ENCODE results near the gene EEF2. TPM values are rescaled to one million over a fixed set of nuclear protein-coding genes. Genes with fewer than 3 reads are reported as not detected.
"Not testable (repeated sequence)": the region's sequence is repeated elsewhere in the genome, so short reads cannot be mapped to it uniquely, and the experiment has no call there.

Gene EEF2
- total RNA-seq, 2 experiments from 2014 or later, result 3,340 to 3,392 TPM

GRCh38 chr19:3954107-3954506 lies 31.2 kb downstream of the EEF2 start:
- no peak for DNase-seq
- Mint-ChIP-seq H3K4me3 (no peak overlapping the region), H3K27me3 (no peaks in the 10 kb centered on the region), H3K9me3 (no peaks in the 10 kb centered on the region), H3K36me3 (no peaks in the 10 kb centered on the region), H3K4me1 (peaks cover 6% of the 10 kb centered on the region), H3K27ac (no peak overlapping the region)

- H3K9me3 Mint-ChIP-seq, DNase-seq, H3K4me1 Mint-ChIP-seq, H3K36me3 Mint-ChIP-seq, H3K27me3 Mint-ChIP-seq: not testable (repeated sequence)
- H3K4me3 Mint-ChIP-seq, result peak overlapping the region; percentile 56
- H3K27ac Mint-ChIP-seq, result peak overlapping the region; percentile 79
Measured at GRCh38 chr19:3952755-3953276, 32.4 kb downstream of the EEF2 start.

- H3K4me3 Mint-ChIP-seq, result peak overlapping the region; percentile 75
- H3K36me3 Mint-ChIP-seq, result no peaks in the 10 kb centered on the region
- H3K9me3 Mint-ChIP-seq, result no peaks in the 10 kb centered on the region
- H3K27me3 Mint-ChIP-seq, result no peaks in the 10 kb centered on the region
- peak overlapping the region; percentile 78 for H3K27ac Mint-ChIP-seq
- DNase-seq, result no peak
- peaks cover 6% of the 10 kb centered on the region for H3K4me1 Mint-ChIP-seq
Measured at GRCh38 chr19:3950871-3951861, 34.1 kb downstream of the EEF2 start.

GRCh38 chr19:3949997-3950859 lies 35.0 kb downstream of the EEF2 start:
- peak overlapping the region; percentile 43 for H3K4me3 Mint-ChIP-seq
- H3K36me3 Mint-ChIP-seq, result no peaks in the 10 kb centered on the region
- no peak overlapping the region for H3K27ac Mint-ChIP-seq
- DNase-seq, result no peak
- H3K27me3 Mint-ChIP-seq, result no peaks in the 10 kb centered on the region
- H3K9me3 Mint-ChIP-seq, result no peaks in the 10 kb centered on the region
- H3K4me1 Mint-ChIP-seq, result peaks cover 6% of the 10 kb centered on the region

DNA sequence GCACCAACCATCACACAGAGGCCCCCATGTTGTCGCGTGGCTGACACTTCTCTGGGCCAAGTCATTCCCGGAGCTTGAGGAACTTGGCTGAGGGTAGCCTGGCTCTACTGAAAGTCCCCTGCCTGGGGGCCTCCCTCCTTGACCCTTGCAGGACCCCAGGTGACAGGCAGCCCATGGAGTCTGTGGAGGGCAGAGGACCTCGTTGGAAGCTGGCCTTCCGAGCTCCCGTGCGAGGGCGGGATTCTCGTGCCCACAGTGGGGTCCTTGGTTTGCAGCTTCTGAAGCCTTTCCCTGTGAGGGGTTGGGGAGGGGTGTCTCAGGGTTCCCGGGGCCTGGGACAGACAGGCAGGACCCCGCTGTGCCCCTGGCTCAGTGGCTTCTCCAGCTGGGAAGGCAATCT lies 36.0 kb downstream of the EEF2 start:
- Mint-ChIP-seq H3K4me1 (peaks cover 6% of the 10 kb centered on the region), H3K4me3 (no peak overlapping the region), H3K27ac (no peak overlapping the region), H3K9me3 (no peaks in the 10 kb centered on the region), H3K27me3 (no peaks in the 10 kb centered on the region), H3K36me3 (no peaks in the 10 kb centered on the region)
- DNase-seq, result no peak

DNA sequence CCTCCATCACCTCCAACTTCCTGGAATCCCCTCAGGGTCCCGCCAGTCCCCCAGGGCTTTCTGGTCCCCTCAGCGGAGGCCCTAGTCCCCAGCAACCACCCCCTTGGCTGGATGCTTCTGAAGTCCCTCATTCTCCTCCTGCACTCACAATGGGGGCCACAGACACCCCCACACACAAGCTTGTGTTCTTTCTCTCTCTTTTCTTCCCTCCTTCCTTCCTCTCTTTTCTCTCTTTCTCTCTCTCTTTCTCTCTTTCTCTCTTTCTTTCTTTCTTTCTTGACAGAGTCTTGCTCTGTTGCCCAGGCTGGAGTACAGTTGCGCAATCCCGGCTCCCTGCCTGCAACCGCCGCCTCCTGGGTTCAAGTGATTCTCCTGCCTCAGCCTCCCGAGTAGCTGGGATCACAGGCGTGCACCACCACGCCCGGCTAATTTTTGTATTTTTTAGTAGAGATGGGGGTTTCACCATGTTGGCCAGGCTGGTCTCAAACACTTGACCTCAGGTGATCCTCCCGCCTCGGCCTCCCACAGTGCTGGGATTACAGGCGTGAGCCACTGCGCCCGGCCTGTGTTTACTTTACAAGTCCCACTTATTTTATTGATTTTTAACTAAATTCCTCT lies 37.8 kb downstream of the EEF2 start:
- H3K4me3 Mint-ChIP-seq, H3K9me3 Mint-ChIP-seq, DNase-seq, H3K27ac Mint-ChIP-seq, H3K27me3 Mint-ChIP-seq, H3K36me3 Mint-ChIP-seq, H3K4me1 Mint-ChIP-seq: not testable (repeated sequence)

DNA sequence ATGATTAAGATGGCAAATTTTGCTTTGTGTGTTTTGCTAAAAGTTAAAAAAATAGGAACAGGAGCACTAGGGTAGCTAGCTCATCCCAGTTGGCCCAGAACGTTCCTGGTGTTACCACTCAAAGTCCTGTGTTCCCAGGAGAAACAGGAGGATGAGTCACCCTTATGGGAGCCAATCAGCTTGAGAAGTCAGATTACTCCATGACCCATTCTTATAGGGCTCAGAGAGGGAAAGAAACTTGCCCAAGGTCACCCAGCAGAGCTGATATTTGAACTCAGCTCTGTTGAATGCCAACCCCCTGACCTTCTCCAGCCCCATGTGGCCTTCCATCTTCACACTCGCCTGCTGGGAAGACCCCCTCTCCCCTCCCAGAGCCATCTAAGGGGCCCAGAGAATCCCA lies 39.4 kb downstream of the EEF2 start:
- DNase-seq, result no peak
- Mint-ChIP-seq H3K4me1 (peaks cover under 1% of the 10 kb centered on the region), H3K4me3 (no peak overlapping the region), H3K36me3 (no peaks in the 10 kb centered on the region), H3K27me3 (no peaks in the 10 kb centered on the region), H3K27ac (no peak overlapping the region), H3K9me3 (no peaks in the 10 kb centered on the region)

DNA sequence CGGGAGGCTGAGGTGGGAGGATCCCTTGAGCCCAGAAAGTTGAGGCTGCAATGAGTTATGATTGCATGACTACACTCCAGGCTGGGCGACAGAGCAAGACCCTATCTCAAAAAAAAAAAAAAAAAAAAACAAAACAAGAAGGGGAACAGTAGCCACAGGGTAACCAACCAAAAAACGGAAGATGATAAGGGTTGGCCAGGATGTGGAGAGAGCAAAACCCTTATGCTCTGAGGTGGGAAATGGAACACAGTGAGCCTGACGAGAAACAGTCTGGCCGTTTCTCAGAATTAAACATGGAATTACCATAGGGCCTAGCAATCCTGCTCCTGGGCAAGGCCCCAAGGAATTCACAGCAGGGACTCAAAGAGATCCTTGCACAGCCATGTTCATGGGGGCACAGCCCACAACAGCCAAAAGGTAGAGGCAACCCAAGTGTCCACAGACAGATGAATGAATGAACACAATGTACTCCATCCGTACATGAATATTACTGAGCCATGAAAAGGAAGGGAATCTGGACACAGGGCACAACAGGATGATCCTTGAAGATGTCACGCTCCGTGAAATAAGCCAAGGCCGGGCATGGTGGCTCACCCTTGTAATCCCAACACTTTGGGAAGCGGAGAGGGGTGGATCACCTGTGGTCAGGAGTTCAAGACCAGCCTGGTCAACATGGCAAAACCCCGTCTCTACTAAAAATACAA lies 41.1 kb downstream of the EEF2 start:
- Mint-ChIP-seq H3K4me3 (no peak overlapping the region), H3K4me1 (no peaks in the 10 kb centered on the region), H3K27ac (no peak overlapping the region), H3K36me3 (no peaks in the 10 kb centered on the region), H3K27me3 (no peaks in the 10 kb centered on the region), H3K9me3 (no peaks in the 10 kb centered on the region)
- DNase-seq, result no peak

GRCh38 chr19:3942790-3943409 lies 42.4 kb downstream of the EEF2 start:
- H3K36me3 Mint-ChIP-seq, result no peaks in the 10 kb centered on the region
- no peaks in the 10 kb centered on the region for H3K27me3 Mint-ChIP-seq
- no peaks in the 10 kb centered on the region for H3K9me3 Mint-ChIP-seq
- DNase-seq, result no peak
- no peak overlapping the region for H3K27ac Mint-ChIP-seq
- no peaks in the 10 kb centered on the region for H3K4me1 Mint-ChIP-seq
- H3K4me3 Mint-ChIP-seq, result no peak overlapping the region

DNA sequence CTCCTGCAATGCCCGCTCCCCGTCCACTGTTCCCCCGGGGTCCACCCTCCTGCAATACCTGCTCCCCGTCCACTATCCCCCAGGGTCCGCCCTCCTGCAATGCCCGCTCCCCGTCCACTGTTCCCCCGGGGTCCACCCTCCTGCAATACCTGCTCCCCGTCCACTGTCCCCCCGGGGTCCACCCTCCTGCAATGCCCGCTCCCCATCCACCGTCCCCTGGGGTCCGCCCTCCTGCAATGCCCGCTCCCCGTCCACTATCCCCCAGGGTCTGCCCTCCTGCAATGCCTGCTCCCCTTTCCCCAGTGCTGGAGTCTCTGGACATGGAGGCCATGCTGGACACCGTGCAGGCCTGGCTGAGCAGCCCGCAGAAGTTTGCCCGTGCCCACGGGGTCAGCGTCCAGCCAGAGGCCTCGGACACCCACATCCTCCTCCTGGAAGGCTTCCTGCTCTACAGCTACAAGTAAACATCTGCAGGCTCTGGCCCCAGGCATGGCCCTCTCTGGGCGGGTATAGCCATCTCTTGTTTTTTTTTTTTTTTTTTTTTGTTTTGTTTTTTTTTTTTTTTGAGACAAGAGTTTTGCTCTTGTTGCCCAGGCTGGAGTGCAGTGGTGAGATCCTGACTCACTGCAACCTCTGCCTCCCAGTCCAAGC lies 46.8 kb downstream of the EEF2 start:
- H3K4me1 Mint-ChIP-seq, H3K9me3 Mint-ChIP-seq, DNase-seq, H3K36me3 Mint-ChIP-seq, H3K4me3 Mint-ChIP-seq, H3K27ac Mint-ChIP-seq: not testable (repeated sequence)
- peaks cover 20% of the 10 kb centered on the region for H3K27me3 Mint-ChIP-seq

DNA sequence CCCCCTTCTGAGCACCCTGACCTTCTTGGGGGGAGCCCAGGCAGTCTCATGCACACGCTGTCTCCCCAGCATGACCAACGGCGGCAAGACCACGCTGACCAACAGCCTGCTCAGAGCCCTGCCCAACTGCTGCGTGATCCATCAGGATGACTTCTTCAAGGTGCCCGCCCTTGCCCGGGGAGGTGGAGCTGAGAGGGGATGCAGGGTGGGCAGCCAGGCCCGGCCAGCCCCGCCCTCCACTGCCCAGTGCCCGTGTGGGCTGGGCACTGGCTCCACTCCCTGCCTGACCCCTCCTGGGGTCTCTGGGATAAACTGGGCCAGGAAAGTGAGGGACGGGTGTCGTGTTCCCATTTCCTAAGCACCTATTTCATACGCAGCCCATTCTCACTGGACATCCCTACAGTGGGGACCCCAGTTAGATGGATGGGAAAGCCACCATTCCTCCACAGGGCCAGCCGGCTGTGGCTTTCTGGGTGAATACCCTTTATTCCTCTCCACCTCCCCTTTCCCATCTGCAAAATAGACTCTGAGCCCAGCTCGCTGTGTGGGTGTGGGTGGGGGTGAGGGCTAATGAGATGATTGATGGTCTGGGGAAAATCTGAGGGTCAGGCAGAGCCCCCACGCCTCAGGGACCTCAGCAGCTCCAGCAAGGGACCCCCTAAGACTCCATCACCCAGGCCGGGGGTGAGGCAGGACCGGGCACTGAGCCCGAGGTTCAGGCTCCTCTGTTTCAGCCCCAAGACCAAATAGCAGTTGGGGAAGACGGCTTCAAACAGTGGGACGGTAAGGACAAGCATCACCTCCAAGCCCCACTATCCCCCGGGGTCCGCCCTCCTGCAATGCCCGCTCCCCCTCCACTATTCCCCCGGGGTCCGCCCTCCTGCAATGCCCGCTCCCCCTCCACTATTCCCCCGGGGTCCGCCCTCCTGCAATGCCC lies 48.5 kb downstream of the EEF2 start:
- DNase-seq, result no peak
- H3K36me3 Mint-ChIP-seq, result no peaks in the 10 kb centered on the region
- no peaks in the 10 kb centered on the region for H3K9me3 Mint-ChIP-seq
- no peaks in the 10 kb centered on the region for H3K4me1 Mint-ChIP-seq
- peaks cover 28% of the 10 kb centered on the region for H3K27me3 Mint-ChIP-seq
- no peak overlapping the region for H3K27ac Mint-ChIP-seq
- H3K4me3 Mint-ChIP-seq, result no peak overlapping the region

DNA sequence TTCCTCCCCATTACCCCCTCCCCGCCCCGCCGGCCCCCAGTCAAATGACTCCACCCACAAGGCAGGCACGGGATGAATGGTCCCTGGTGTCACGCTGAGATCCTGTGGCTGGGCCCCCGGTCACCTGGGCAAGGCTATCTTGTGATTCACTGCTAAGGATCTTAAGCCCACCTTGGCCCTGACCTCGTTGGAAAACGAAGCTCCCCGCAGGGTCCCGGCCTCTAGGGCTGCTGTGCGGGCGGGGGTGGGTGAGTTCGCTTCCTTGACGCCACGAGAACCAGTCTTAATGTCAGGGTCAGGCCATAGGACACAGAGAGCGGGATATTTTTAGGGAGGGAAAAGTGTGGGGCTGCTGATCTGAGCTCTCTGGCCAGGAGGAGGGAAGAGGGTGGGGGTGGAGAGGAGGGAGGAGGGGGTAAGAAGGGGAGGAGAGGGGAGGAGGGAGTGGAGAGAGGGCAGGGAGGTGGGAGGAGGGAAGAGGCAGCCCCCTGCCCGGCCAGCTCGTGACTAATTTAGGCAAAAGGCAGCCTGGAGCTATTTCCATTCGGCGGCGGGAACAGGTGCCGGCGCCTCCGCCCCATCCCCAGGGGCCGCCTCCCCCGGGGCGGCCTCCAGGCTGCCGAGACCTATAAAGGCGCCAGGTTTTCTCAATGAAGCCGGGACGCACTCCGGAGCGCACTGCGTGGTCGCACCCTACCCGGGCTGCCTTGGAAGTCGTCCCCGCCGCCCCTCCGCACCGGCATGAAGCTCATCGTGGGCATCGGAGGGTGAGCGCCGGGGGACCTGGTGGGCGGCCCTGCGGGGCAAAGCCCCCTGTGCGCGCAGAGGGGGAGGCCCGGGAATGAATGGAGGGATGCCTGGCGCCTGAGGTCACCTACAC lies 52.1 kb downstream of the EEF2 start, which contains the start of gene NMRK2:
Gene NMRK2 (plus strand): TSS at position 139 of the 880 bp plus-strand sequence. CDS start 603 bp downstream, at position 742.
- Mint-ChIP-seq H3K9me3 (no peaks in the 10 kb centered on the region), H3K36me3 (no peaks in the 10 kb centered on the region), H3K27me3 (peaks cover 33% of the 10 kb centered on the region), H3K27ac (no peak within 1 kb of the TSS), H3K4me1 (no peaks in the 10 kb centered on the region), H3K4me3 (no peak within 1 kb of the TSS)
- no peak for DNase-seq

Measured in activated naive CD8-positive, alpha-beta T cell treated with anti-CD3 and anti-CD28 coated beads for 36 hours (primary cell).